Lung (tissue), 12 donors: ENCODE measurements around the gene NR3C1. TPM values are rescaled to one million over a fixed set of nuclear protein-coding genes. Genes with fewer than 3 reads are reported as not detected.

ENCODE experiments used
- ATAC-seq: fragments of 200-7000 bp; cut with Tn5 transposase; one replicate; pipeline ENCODE4 v1.9.1; 2020; ENCODE audit warnings: moderate number of reproducible peaks; ENCODE audit not compliant: insufficient read depth, low FRiP score
- DNase-seq, 3 donors: peaks; one replicate each; pipeline ENCODE4 v3.0.0-alpha.2; 2013 to 2017
- H3K27ac ChIP-seq, 2 donors: one replicate each; pipeline ENCODE4 v1.5.1; 2013; ENCODE audit warnings: mild to moderate bottlenecking in 2 of 2, moderate library complexity in 2 of 2, control low read depth in 1 of 2, inconsistent platforms in 1 of 2, low read depth in 1 of 2, low read length in 1 of 2
- H3K27me3 ChIP-seq, 3 donors: one replicate each; pipeline ENCODE4 v1.5.1; 2013; ENCODE audit warnings: low read length in 2 of 3; ENCODE audit not compliant: control insufficient read depth in 3 of 3, insufficient read depth in 3 of 3
- H3K36me3 ChIP-seq, 4 donors: one replicate each; pipeline ENCODE4 v1.5.1; 2013; ENCODE audit warnings: low read length in 4 of 4, mild to moderate bottlenecking in 1 of 4, moderate library complexity in 1 of 4; ENCODE audit not compliant: control insufficient read depth in 4 of 4, insufficient read depth in 4 of 4
- H3K4me1 ChIP-seq, 5 donors: one replicate each; pipeline ENCODE4 v1.5.1; 2013; ENCODE audit warnings: low read length in 5 of 5, mild to moderate bottlenecking in 2 of 5, moderate library complexity in 1 of 5; ENCODE audit not compliant: control insufficient read depth in 5 of 5, insufficient read depth in 5 of 5
- H3K4me3 ChIP-seq: one replicate; pipeline ENCODE4 v1.5.1; 2013; ENCODE audit warnings: mild to moderate bottlenecking, control low read depth, moderate library complexity
- H3K9ac ChIP-seq, 2 donors: one replicate each; pipeline ENCODE4 v1.5.1; 2013; ENCODE audit warnings: low read length in 2 of 2, control low read depth in 1 of 2; ENCODE audit not compliant: insufficient read depth in 1 of 2
- H3K9me3 ChIP-seq, 4 donors: one replicate each; pipeline ENCODE4 v1.5.1; 2013; ENCODE audit warnings: low read length in 3 of 4, mild to moderate bottlenecking in 1 of 4, moderate library complexity in 1 of 4; ENCODE audit not compliant: control insufficient read depth in 4 of 4, insufficient read depth in 3 of 4
- WGBS, 2 donors: extraction: QIAGEN DNeasy Blood & Tissue Kit; methylation state at CpG; one replicate each; pipeline ENCODE4 v1.1.7; 2013; 5-methylcytosine and 5-hydroxymethylcytosine counted together
- polyA plus RNA-seq, 2 donors: library from polyadenylated mRNA; stranded (reverse); fragments of 200-250 nt; gene quantifications; one replicate each; pipeline ENCODE4 v1.2.1, GENCODE V29; 2013
- total RNA-seq, 2 donors: library from RNA; depleted of rRNA in 1 of 2; stranded (reverse); fragments of >200 nt in 1 of 2; gene quantifications; one replicate each; pipeline ENCODE4 v1.2.1, GENCODE V29; 2014 to 2021
- TF ChIP-seq, protein P1 (sequence below): IDR thresholded peaks from 2 replicates; pipeline ENCODE4 v1.5.1; 2012; ENCODE audit warnings: mild to moderate bottlenecking; ENCODE audit errors: control extremely low read depth, extremely low read depth
- donor health status: control.
- donor health status: control.
- donor health status: Bipolar disorder and iron deficiency.
- donor health status: healthy.
- donor health status: DM: yes; HTN: yes; CAD: no.

The NR3C1 gene
- total and polyA plus RNA-seq, 4 donors, result 21.6 to 103 (median 48.2) TPM

DNA sequence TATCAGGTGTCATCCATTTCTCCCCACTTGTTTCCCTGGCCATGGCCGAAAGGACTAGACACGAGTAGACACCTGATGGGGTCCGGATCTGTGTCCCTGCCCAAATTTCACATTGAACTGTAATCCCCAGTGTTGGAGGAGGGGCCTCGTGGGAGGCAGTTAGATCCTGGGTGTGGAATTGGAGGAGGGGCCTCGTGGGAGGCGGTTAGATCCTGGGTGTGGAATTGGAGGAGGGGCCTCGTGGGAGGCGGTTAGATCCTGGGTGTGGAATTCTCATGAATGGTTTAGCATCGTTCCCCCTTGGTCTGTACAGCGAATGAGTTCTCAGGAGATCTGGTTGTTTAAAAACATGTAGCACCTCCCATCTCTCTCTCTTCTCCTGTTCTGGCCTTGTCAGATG, 165.8 kb downstream of the NR3C1 start:
- ATAC-seq, result no peak
- TF ChIP-seq, protein P1, sequence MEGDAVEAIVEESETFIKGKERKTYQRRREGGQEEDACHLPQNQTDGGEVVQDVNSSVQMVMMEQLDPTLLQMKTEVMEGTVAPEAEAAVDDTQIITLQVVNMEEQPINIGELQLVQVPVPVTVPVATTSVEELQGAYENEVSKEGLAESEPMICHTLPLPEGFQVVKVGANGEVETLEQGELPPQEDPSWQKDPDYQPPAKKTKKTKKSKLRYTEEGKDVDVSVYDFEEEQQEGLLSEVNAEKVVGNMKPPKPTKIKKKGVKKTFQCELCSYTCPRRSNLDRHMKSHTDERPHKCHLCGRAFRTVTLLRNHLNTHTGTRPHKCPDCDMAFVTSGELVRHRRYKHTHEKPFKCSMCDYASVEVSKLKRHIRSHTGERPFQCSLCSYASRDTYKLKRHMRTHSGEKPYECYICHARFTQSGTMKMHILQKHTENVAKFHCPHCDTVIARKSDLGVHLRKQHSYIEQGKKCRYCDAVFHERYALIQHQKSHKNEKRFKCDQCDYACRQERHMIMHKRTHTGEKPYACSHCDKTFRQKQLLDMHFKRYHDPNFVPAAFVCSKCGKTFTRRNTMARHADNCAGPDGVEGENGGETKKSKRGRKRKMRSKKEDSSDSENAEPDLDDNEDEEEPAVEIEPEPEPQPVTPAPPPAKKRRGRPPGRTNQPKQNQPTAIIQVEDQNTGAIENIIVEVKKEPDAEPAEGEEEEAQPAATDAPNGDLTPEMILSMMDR, result no peak
- H3K4me1 ChIP-seq, result peaks cover 0 to 13% (median 5%) of the 10 kb centered on the region in 5 donors
- no peaks in the 10 kb centered on the region for H3K36me3 ChIP-seq
- H3K27ac ChIP-seq, result no peak overlapping the region
- H3K9ac ChIP-seq, result no peak overlapping the region
- DNase-seq, result no peak
- no peak overlapping the region for H3K4me3 ChIP-seq
- WGBS, 2 donors, result 96 to 97% methylated on average over 10 of the region's 10 CpGs
- H3K27me3 ChIP-seq, result no peaks in the 10 kb centered on the region
- H3K9me3 ChIP-seq, result no peaks in the 10 kb centered on the region

DNA sequence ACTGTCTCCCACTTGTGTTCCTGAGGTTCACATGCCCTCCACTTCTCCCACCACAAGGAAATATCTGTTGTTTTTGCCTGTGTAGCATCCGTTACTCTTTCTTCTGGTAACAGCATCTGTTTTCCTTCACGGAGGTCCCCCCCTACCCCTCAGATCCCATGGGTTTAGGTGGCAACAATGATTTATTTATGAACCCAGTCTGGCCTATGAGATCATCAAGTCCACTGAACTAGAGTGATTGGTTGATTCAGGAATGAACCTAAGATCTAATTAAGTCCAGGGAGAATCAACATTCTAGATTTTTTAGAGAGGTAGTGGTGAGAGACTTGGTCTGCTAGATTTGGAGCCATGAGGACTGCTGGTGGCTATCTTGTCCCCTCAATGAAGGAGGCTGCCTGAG, 166.8 kb downstream of the NR3C1 start:
- no peak for DNase-seq
- WGBS, 2 donors, result 92 to 93% methylated on average over 2 of the region's 2 CpGs
- H3K9me3 ChIP-seq, result no peaks in the 10 kb centered on the region

DNA sequence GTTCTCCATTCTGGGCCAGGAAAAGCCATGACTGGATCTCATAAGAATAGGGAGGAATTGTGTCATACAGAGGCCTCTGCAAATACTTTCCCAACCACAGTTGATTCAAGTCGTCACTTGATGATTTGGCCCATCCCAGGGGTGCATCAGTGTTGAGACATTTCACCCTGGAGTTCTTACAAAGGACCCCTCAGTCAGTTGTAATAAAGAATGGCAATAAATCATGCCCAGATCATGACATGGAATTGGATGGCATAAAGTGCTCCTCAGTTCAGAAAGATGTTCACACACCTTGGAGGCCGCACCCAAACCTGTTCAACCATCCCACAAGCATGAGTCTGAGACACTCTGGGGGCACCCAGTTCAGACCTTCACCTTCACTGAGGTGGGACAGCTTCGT, 168.1 kb downstream of the NR3C1 start:
- DNase-seq (no peak), ATAC-seq (no peak)
- Histone ChIP-seq H3K4me3 (no peak overlapping the region), H3K9ac (no peak overlapping the region), H3K9me3 (no peaks in the 10 kb centered on the region), H3K27me3 (no peaks in the 10 kb centered on the region), H3K4me1 (peaks cover 3 to 25% (median 9%) of the 10 kb centered on the region in 5 donors), H3K27ac (no peak overlapping the region), H3K36me3 (no peaks in the 10 kb centered on the region)
- TF ChIP-seq, protein P1, result no peak
- 78 to 90% methylated on average over 3 of the region's 3 CpGs for WGBS, 2 donors

More for the DNA sequence above, 166.8 kb downstream of the NR3C1 start:
- Histone ChIP-seq H3K27ac (no peak overlapping the region), H3K9ac (no peak overlapping the region), H3K4me1 (peaks cover 0 to 13% (median 7%) of the 10 kb centered on the region in 5 donors), H3K36me3 (no peaks in the 10 kb centered on the region), H3K4me3 (no peak overlapping the region), H3K27me3 (no peaks in the 10 kb centered on the region)
- TF ChIP-seq, protein P1, result no peak
- no peak for ATAC-seq
